PFSK-1 (cell line): Measurements from ENCODE around the gene UMPS.

Source experiments
- FOXP2 ChIP-seq: optimal IDR thresholded peaks from 2 replicates; pipeline ENCODE3; 2011; ENCODE audit warnings: borderline replicate concordance, control low read depth, inconsistent platforms; ENCODE audit not compliant: insufficient read depth; ENCODE audit errors: extremely low read length, extremely low read depth
- POLR2AphosphoS5 ChIP-seq: IDR thresholded peaks from 2 replicates; pipeline ENCODE4 v1.6.1; 2012; ENCODE audit warnings: low read depth, mild to moderate bottlenecking, control low read depth, low read length, moderate library complexity
- REST ChIP-seq, 2 experiments: IDR thresholded peaks; 2 replicates each; pipeline versions ENCODE4 v1.6.1 to v1.8.0; 2011 to 2012; ENCODE audit warnings: low read depth in 2 of 2, low read length in 2 of 2, control low read depth in 1 of 2, inconsistent platforms in 1 of 2, mild to moderate bottlenecking in 1 of 2, moderate library complexity in 1 of 2; ENCODE audit not compliant: insufficient read depth in 1 of 2
- SIN3A ChIP-seq: IDR thresholded peaks from 2 replicates; pipeline ENCODE4 v1.6.1; 2012; ENCODE audit warnings: mild to moderate bottlenecking, low read length, moderate library complexity, borderline replicate concordance; ENCODE audit not compliant: insufficient read depth
- TAF1 ChIP-seq: IDR thresholded peaks from 2 replicates; pipeline ENCODE4 v1.6.1; 2012; ENCODE audit warnings: low read length, control low read depth, borderline replicate concordance; ENCODE audit not compliant: insufficient read depth

The UMPS gene

GRCh38 chr3:124685067-124685466, 45.2 kb upstream of the UMPS start:
- TF ChIP-seq POLR2AphosphoS5 (no peak), REST (IDR thresholded peaks at IDR 0.05; ENCODE audit: insufficient read depth in 1 of 2, low read depth in 2 of 2, low read length in 2 of 2) (no peak), SIN3A (no peak), FOXP2 (no peak), TAF1 (no peak)

- TF ChIP-seq REST (IDR thresholded peaks at IDR 0.05; ENCODE audit: insufficient read depth in 1 of 2, low read depth in 2 of 2, low read length in 2 of 2) (no peak), TAF1 (no peak), SIN3A (no peak), POLR2AphosphoS5 (no peak), FOXP2 (no peak)
These were observed 44.8 kb upstream of the UMPS start for GRCh38 chr3:124685481-124685880.

- no peak for TF ChIP-seq TAF1
- no peak for TF ChIP-seq REST (IDR thresholded peaks at IDR 0.05; ENCODE audit: insufficient read depth in 1 of 2, low read depth in 2 of 2, low read length in 2 of 2)
- no peak for TF ChIP-seq SIN3A
- TF ChIP-seq POLR2AphosphoS5, result no peak
- no peak for TF ChIP-seq FOXP2
These were observed 44.1 kb upstream of the UMPS start for GRCh38 chr3:124686028-124686670.

- TF ChIP-seq REST (IDR thresholded peaks at IDR 0.05; ENCODE audit: insufficient read depth in 1 of 2, low read depth in 2 of 2, low read length in 2 of 2) (no peak), TAF1 (no peak), POLR2AphosphoS5 (no peak), SIN3A (no peak), FOXP2 (no peak)
These were observed 41.4 kb upstream of the UMPS start for GRCh38 chr3:124688581-124689454.
